K562 (cell line): Measurements from ENCODE around the gene IL5. TPM values are rescaled to one million over a fixed set of nuclear protein-coding genes. Genes with fewer than 3 reads are reported as not detected.

Experiments
- ARID3B ChIP-seq: fragments of 250-450 bp; sonication (Bioruptor Pico); IDR thresholded peaks from 2 replicates; pipeline ENCODE4 v1.4.0; 2020; ENCODE audit warnings: borderline replicate concordance
- ASH1L ChIP-seq: fragments of 450-650 bp; IDR thresholded peaks from 2 replicates; pipeline ENCODE4 v1.6.1; 2018; ENCODE audit warnings: borderline replicate concordance, mild to moderate bottlenecking, low read depth; ENCODE audit not compliant: partially characterized antibody
- ETS2 ChIP-seq: IDR thresholded peaks from 2 replicates; pipeline ENCODE4 v1.6.1; 2016; ENCODE audit warnings: borderline replicate concordance, missing genetic modification characterization, mild to moderate bottlenecking, moderate library complexity, missing compliant biosample characterization; ENCODE audit not compliant: poor library complexity, severe bottlenecking
- MEIS2 ChIP-seq: fragments of 450-650 bp; IDR thresholded peaks from 2 replicates; pipeline ENCODE4 v1.6.1; 2014; ENCODE audit warnings: mild to moderate bottlenecking; ENCODE audit not compliant: partially characterized antibody
- MLX ChIP-seq, 2 experiments: fragments of 450-650 bp in 1 of 2; sonication (generic) in 1 of 2; formaldehyde crosslinking; conservative IDR thresholded peaks; 2 replicates each; pipeline versions ENCODE4 v1.4.0 to v1.8.1; 2020 to 2022; ENCODE audit warnings: mild to moderate bottlenecking in 1 of 2, missing genetic modification reagents in 1 of 2
- MTF1 ChIP-seq: fragments of 250-450 bp; sonication (Bioruptor Pico); IDR thresholded peaks from 2 replicates; pipeline ENCODE4 v1.9.0; 2021; ENCODE audit warnings: moderate library complexity, mild to moderate bottlenecking, inconsistent platforms, borderline replicate concordance
- NCOA4 ChIP-seq: fragments of 450-650 bp; IDR thresholded peaks from 2 replicates; pipeline ENCODE4 v1.6.1; 2018; ENCODE audit warnings: mild to moderate bottlenecking; ENCODE audit not compliant: partially characterized antibody
- NFXL1 ChIP-seq: fragments of 450-650 bp; formaldehyde crosslinking; IDR thresholded peaks from 2 replicates; pipeline ENCODE4 v1.4.0; 2021; ENCODE audit warnings: mild to moderate bottlenecking
- NONO ChIP-seq, 2 experiments: fragments of 200-400 bp in 1 of 2; fragments of 450-650 bp in 1 of 2; formaldehyde crosslinking in 1 of 2; IDR thresholded peaks; 2 replicates each; pipeline ENCODE4 v1.6.1; 2017; ENCODE audit warnings: low read depth in 2 of 2, mild to moderate bottlenecking in 2 of 2, moderate library complexity in 2 of 2, low read length in 1 of 2
- POLR3G ChIP-seq: IDR thresholded peaks from 2 replicates; pipeline ENCODE4 v1.6.1; 2011; ENCODE audit not compliant: insufficient read length, insufficient replicate concordance; ENCODE audit errors: extremely low read depth
- POU5F1 ChIP-seq: fragments of 150-350 bp; IDR thresholded peaks from 2 replicates; pipeline ENCODE4 v1.6.1; 2014; ENCODE audit warnings: borderline replicate concordance, low read length, low read depth, mild to moderate bottlenecking; ENCODE audit not compliant: partially characterized antibody
- SMAD4 ChIP-seq: fragments of 250-450 bp; sonication (Bioruptor Pico); conservative IDR thresholded peaks from 2 replicates; pipeline ENCODE4 v1.8.0; 2021; ENCODE audit warnings: inconsistent platforms, mild to moderate bottlenecking, moderate library complexity
- SMARCC2 ChIP-seq: fragments of 450-650 bp; IDR thresholded peaks from 2 replicates; pipeline ENCODE4 v1.6.1; 2017; ENCODE audit warnings: antibody characterized with exemption, moderate library complexity, mild to moderate bottlenecking, low read depth
- SUPT5H ChIP-seq: fragments of 450-650 bp; IDR thresholded peaks from 2 replicates; pipeline ENCODE4 v1.6.1; 2016
- TAF9B ChIP-seq: fragments of 450-650 bp; IDR thresholded peaks from 2 replicates; pipeline ENCODE4 v1.6.1; 2018; ENCODE audit warnings: mild to moderate bottlenecking; ENCODE audit not compliant: partially characterized antibody
- TBP ChIP-seq: optimal IDR thresholded peaks from 2 replicates; pipeline ENCODE3; 2011; ENCODE audit warnings: low read depth, low read length, improper control_type of control experiment
- ZC3H11A ChIP-seq: IDR thresholded peaks from 2 replicates; pipeline ENCODE4 v1.6.1; 2012; ENCODE audit warnings: low read depth, low read length, improper control_type of control experiment
- ZHX1 ChIP-seq: fragments of 150-350 bp; conservative IDR thresholded peaks from 2 replicates; pipeline ENCODE4 v1.6.1; 2014; ENCODE audit warnings: low read length
- ZNF134 ChIP-seq: fragments of 250-450 bp; sonication (Bioruptor Pico); conservative IDR thresholded peaks from 2 replicates; pipeline ENCODE4 v1.4.0; 2020
- ZNF212 ChIP-seq: fragments of 450-650 bp; formaldehyde crosslinking; IDR thresholded peaks from 2 replicates; pipeline ENCODE4 v1.4.0; 2020; ENCODE audit warnings: mild to moderate bottlenecking
- ZNF354B ChIP-seq: fragments of 250-450 bp; sonication (Bioruptor Pico); IDR thresholded peaks from 2 replicates; pipeline ENCODE4 v1.4.0; 2020
- ZNF586 ChIP-seq: fragments of 450-650 bp; formaldehyde crosslinking; conservative IDR thresholded peaks from 2 replicates; pipeline ENCODE4 v1.4.0; 2020; ENCODE audit warnings: mild to moderate bottlenecking, moderate library complexity
- ZNF695 ChIP-seq: fragments of 450-650 bp; formaldehyde crosslinking; IDR thresholded peaks from 2 replicates; pipeline ENCODE4 v1.4.0; 2020; ENCODE audit warnings: mild to moderate bottlenecking, moderate library complexity
- ZNF785 ChIP-seq: fragments of 250-450 bp; sonication (Bioruptor Pico); IDR thresholded peaks from 2 replicates; pipeline ENCODE4 v1.4.0; 2020; ENCODE audit warnings: mild to moderate bottlenecking
- polyA plus RNA-seq, 8 experiments: library from polyadenylated mRNA; depleted of rRNA in 4 of 8; stranded (reverse) in 5 of 8; unstranded in 3 of 8; fragments of >200 nt; fragmentation: Nextera tagmentation in 2 of 8; fragmentation: Illumina TruSeq in 1 of 8; extraction: Ambion mirVana in 2 of 8; extraction: Trizol in 1 of 8; gene quantifications; 2 replicates each; pipeline versions ENCODE4 v1.2.1 to v1.2.3, GENCODE V29; 2011 to 2014; ENCODE audit warnings: inconsistent platforms in 1 of 8, missing spikeins in 1 of 8
- total RNA-seq, 7 experiments: library from RNA; depleted of rRNA in 6 of 7; stranded (reverse); fragments of >200 nt in 6 of 7; fragmentation: Illumina TruSeq in 2 of 7; extraction: Trizol in 2 of 7; gene quantifications; 2 replicates each; pipeline versions ENCODE4 v1.2.1 to v1.2.3, GENCODE V29; 2011 to 2021; ENCODE audit warnings: low replicate concordance in 1 of 7

The IL5 gene
- total and polyA plus RNA-seq, 9 of the 15 experiments (the other 6 are each of a cell fraction or from before 2014, with no cell fraction given) = 0.44 TPM; not detected in 8

GRCh38 chr5:132556763-132557477, 13.6 kb upstream of the IL5 start, which contains the start of gene RAD50 (continued):
- peak; percentile 74 for TF ChIP-seq POU5F1
- TF ChIP-seq ZNF134 = 0 out of 2 replicates have a peak, but pooled peaks have one; percentile 8
- TF ChIP-seq NCOA4 = no peak
- no peak for TF ChIP-seq ZHX1
- TF ChIP-seq MTF1 = no peak
- TF ChIP-seq TBP = peak; percentile 81
- TF ChIP-seq ZNF785 = no peak
- TF ChIP-seq SMARCC2 = no peak
- no peak for TF ChIP-seq ZNF695 (CRISPR knock-in tag)
- peak; percentile 91 for TF ChIP-seq SUPT5H
- TF ChIP-seq ZNF586 (CRISPR knock-in tag) = no peak
- TF ChIP-seq NFXL1 (CRISPR knock-in tag) = no peak
- TF ChIP-seq ZC3H11A = 0 out of 2 replicates have a peak, but pooled peaks have one; percentile 50
- no peak for TF ChIP-seq ARID3B (CRISPR knock-in tag)
- TF ChIP-seq ASH1L = peak; percentile 66
- TF ChIP-seq ZNF354B (CRISPR knock-in tag) = 0 out of 2 replicates have a peak, but pooled peaks have one; percentile 12
- TF ChIP-seq MLX (CRISPR knock-in tag; conservative IDR thresholded peaks at IDR 0.05) = peak; percentile 70 to 85; a peak in 1 of 4 replicates
- no peak for TF ChIP-seq ETS2 (tag)
- peak; percentile 52 for TF ChIP-seq MEIS2
- no peak for TF ChIP-seq ZNF212 (CRISPR knock-in tag)
- TF ChIP-seq POLR3G = no peak
- TF ChIP-seq TAF9B = peak; percentile 74
- 0 out of 4 replicates have a peak, but pooled peaks have one; percentile 16 to 23 for TF ChIP-seq NONO (IDR thresholded peaks at IDR 0.05; ENCODE audit: low read depth in 2 of 2, low read length in 1 of 2)
- peak; percentile 85 for TF ChIP-seq SMAD4
